ENCODE data around the gene ARHGAP25. TPM values are rescaled to one million over a fixed set of nuclear protein-coding genes. Genes with fewer than 3 reads are reported as not detected.

The ARHGAP25 gene
- total and polyA plus RNA-seq, 9 donors, result 8.5 to 30.5 (median 13.0) TPM

DNA sequence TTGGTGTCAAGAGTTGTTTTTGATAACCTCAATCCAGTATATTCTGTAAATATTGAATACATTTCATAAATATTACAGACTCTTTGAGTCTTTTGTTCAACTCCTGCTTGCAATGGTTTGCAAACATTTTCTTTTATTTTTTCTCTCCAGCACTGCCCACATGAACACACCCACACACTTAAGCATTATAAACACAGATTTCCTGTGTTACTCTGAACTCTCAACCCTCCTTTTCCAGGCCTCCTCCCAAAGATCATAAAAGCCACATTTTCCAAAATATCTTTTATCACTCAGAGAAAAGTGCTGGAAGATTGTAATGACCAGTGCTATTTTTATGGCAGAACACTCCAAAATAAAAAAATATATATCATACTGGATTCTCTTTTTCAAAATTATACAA is 20.5 kb downstream of the ARHGAP25 start:
- no peaks in the 10 kb centered on the region for H3K9me3 ChIP-seq
- no peak for DNase-seq
- H3K27me3 ChIP-seq, result no peaks in the 10 kb centered on the region
- H3K4me3 ChIP-seq, result no peak overlapping the region
- H3K4me1 ChIP-seq (ENCODE audit: insufficient read depth), result peaks cover 6% of the 10 kb centered on the region
- no peak for TF ChIP-seq CTCF (IDR thresholded peaks at IDR 0.05)
- TF ChIP-seq POLR2A (IDR thresholded peaks at IDR 0.05), result no peak
- TF ChIP-seq EP300 (IDR thresholded peaks at IDR 0.05), result no peak
- H3K36me3 ChIP-seq, result no peaks in the 10 kb centered on the region
- intact Hi-C loops (cut with DNase I), result no loop called here
- peak overlapping the region in 1 of 2 donors; percentile 9 for H3K27ac ChIP-seq

GRCh38 chr2:68756178-68756577 is 21.6 kb downstream of the ARHGAP25 start:
- Histone ChIP-seq H3K4me1 (ENCODE audit: insufficient read depth) (peaks cover 6% of the 10 kb centered on the region), H3K9me3 (no peaks in the 10 kb centered on the region), H3K27me3 (no peaks in the 10 kb centered on the region), H3K4me3 (no peak overlapping the region), H3K27ac (no peak overlapping the region), H3K36me3 (no peaks in the 10 kb centered on the region)
- intact Hi-C loops (cut with DNase I), result no loop called here
- DNase-seq, result no peak
- no peak for TF ChIP-seq EP300 (IDR thresholded peaks at IDR 0.05)
- TF ChIP-seq CTCF (IDR thresholded peaks at IDR 0.05), result no peak
- TF ChIP-seq POLR2A (IDR thresholded peaks at IDR 0.05), result no peak
- 26 to 48% (median 36%) methylated on average over 2 of the region's 2 CpGs for WGBS, 3 donors

DNA sequence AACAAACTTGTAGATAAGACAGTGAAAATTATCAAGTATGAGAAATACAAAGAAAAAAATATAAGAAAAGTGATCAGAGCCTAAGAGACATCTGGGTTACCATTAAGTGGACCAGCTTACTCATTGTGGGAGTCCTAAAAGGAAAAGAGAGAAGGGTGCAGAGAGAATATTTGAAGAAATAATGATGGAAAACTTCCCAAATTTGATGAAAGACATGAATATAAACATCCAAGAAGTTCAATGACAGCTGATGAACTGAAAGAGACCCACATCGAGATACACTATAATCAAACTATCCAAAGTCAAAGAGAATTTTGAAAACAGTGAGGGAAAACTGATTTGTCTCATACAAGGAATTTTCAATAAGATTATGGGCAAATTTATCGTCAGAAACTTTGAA is 22.5 kb downstream of the ARHGAP25 start:
- Histone ChIP-seq H3K36me3 (no peaks in the 10 kb centered on the region), H3K27me3 (no peaks in the 10 kb centered on the region), H3K4me1 (ENCODE audit: insufficient read depth) (peaks cover 6% of the 10 kb centered on the region), H3K4me3 (no peak overlapping the region), H3K27ac (no peak overlapping the region), H3K9me3 (no peaks in the 10 kb centered on the region)
- TF ChIP-seq EP300 (IDR thresholded peaks at IDR 0.05), result no peak
- TF ChIP-seq POLR2A (IDR thresholded peaks at IDR 0.05), result no peak
- no peak for TF ChIP-seq CTCF (IDR thresholded peaks at IDR 0.05)
- WGBS, 3 donors, result 88 to 94% (median 90%) methylated on average over 2 of the region's 2 CpGs
- intact Hi-C loops (cut with DNase I), result no loop called here
- DNase-seq, result no peak

GRCh38 chr2:68762100-68762499 is 27.5 kb downstream of the ARHGAP25 start:
- 19 to 32% (median 23%) methylated on average over 2 of the region's 2 CpGs for WGBS, 3 donors
- H3K4me3 ChIP-seq, result no peak overlapping the region
- no peak for DNase-seq
- TF ChIP-seq EP300 (IDR thresholded peaks at IDR 0.05), result no peak
- no peaks in the 10 kb centered on the region for H3K9me3 ChIP-seq
- peak overlapping the region in 1 of 2 donors; percentile 2 for H3K27ac ChIP-seq
- H3K4me1 ChIP-seq (ENCODE audit: insufficient read depth), result peaks cover 15% of the 10 kb centered on the region
- no peaks in the 10 kb centered on the region for H3K36me3 ChIP-seq
- no peaks in the 10 kb centered on the region for H3K27me3 ChIP-seq
- intact Hi-C loops (cut with DNase I), result no loop called here

GRCh38 chr2:68762665-68763064 is 28.1 kb downstream of the ARHGAP25 start:
- no peak for TF ChIP-seq POLR2A (IDR thresholded peaks at IDR 0.05)
- Histone ChIP-seq H3K36me3 (no peaks in the 10 kb centered on the region), H3K4me1 (ENCODE audit: insufficient read depth) (peaks cover 15% of the 10 kb centered on the region), H3K4me3 (no peak overlapping the region), H3K9me3 (no peaks in the 10 kb centered on the region), H3K27me3 (no peaks in the 10 kb centered on the region), H3K27ac (peak overlapping the region in 1 of 2 donors; percentile 2)
- intact Hi-C loops (cut with DNase I), result no loop called here
- DNase-seq, result peak in 2 of 5 donors; percentile 35 to 42
